HG03103 (cell line): ENCODE measurements around the gene PRR36.
"Not testable (repeated sequence)": the region's sequence is repeated elsewhere in the genome, so short reads cannot be mapped to it uniquely, and the experiment has no call there.

Experiments
- ATAC-seq: cut with Tn5 transposase; IDR thresholded peaks from one replicate; pipeline ENCODE4 v1.9.1; 2021; ENCODE audit warnings: low read depth; ENCODE audit not compliant: unreplicated experiment

PRR36 gene

GRCh38 chr19:7900401-7900870 is 26.2 kb upstream of the PRR36 start:
- no peak for ATAC-seq

- no peak for ATAC-seq
These were observed 25.7 kb upstream of the PRR36 start for GRCh38 chr19:7899751-7900378.

- ATAC-seq, result no peak
These were observed 24.8 kb upstream of the PRR36 start for GRCh38 chr19:7898967-7899366.

GRCh38 chr19:7897292-7897691 is 23.1 kb upstream of the PRR36 start:
- ATAC-seq, result no peak

GRCh38 chr19:7895565-7895964 is 21.4 kb upstream of the PRR36 start:
- no peak for ATAC-seq

GRCh38 chr19:7894612-7895309 is 20.6 kb upstream of the PRR36 start:
- ATAC-seq, result no peak

- not testable (repeated sequence) for ATAC-seq
These were observed 19.3 kb upstream of the PRR36 start for GRCh38 chr19:7893362-7894101.

GRCh38 chr19:7888826-7889217 is 14.6 kb upstream of the PRR36 start:
- ATAC-seq, result no peak

GRCh38 chr19:7888145-7888825 is 14.1 kb upstream of the PRR36 start, which contains the start of gene LRRC8E:
Gene LRRC8E (plus strand): TSS chr19:7888510. CDS start chr19:7895604, 7,094 bp downstream.
- ATAC-seq, result no peak

GRCh38 chr19:7887408-7888144 is 13.4 kb upstream of the PRR36 start:
- no peak for ATAC-seq

GRCh38 chr19:7885818-7886217 is 11.6 kb upstream of the PRR36 start:
- no peak for ATAC-seq

GRCh38 chr19:7883796-7884570 is 9.8 kb upstream of the PRR36 start:
- ATAC-seq, result no peak

- ATAC-seq, result no peak
These were observed 8.9 kb upstream of the PRR36 start for GRCh38 chr19:7883105-7883504.

- no peak for ATAC-seq
These were observed 7.7 kb upstream of the PRR36 start for GRCh38 chr19:7881910-7882309.

GRCh38 chr19:7879836-7880235 is 5.6 kb upstream of the PRR36 start:
- ATAC-seq, result no peak

GRCh38 chr19:7879111-7879807 is 5.1 kb upstream of the PRR36 start:
- no peak for ATAC-seq

GRCh38 chr19:7877249-7877836 is 3.2 kb upstream of the PRR36 start:
- no peak for ATAC-seq

GRCh38 chr19:7874897-7875273 is 695 bp upstream of the PRR36 start:
- no peak for ATAC-seq
